A549 (cell line): ENCODE measurements around the gene TBPL2.

ENCODE experiments used
- CBX2 ChIP-seq: fragments of 200-600 bp; sonication (generic); IDR thresholded peaks from 2 replicates; pipeline ENCODE4 v1.6.1; 2016; ENCODE audit warnings: low read depth, mild to moderate bottlenecking, borderline replicate concordance
- CEBPB ChIP-seq, 2 experiments: fragments of >200 bp in 1 of 2; sonication (Bioruptor Twin) in 1 of 2; formaldehyde crosslinking in 1 of 2; IDR thresholded peaks; 2 replicates each; pipeline ENCODE4 v1.6.1; 2012 to 2016
- CTCF ChIP-seq: fragments of >200 bp; sonication (Bioruptor Twin); formaldehyde crosslinking; IDR thresholded peaks from 3 replicates; pipeline ENCODE4 v1.5.1; 2016
- EHMT2 ChIP-seq: fragments of 200-600 bp; sonication (generic); IDR thresholded peaks from 2 replicates; pipeline ENCODE4 v1.6.1; 2016; ENCODE audit warnings: antibody characterized with exemption, low read depth, mild to moderate bottlenecking, moderate library complexity
- EP300 ChIP-seq, 2 experiments: fragments of >200 bp; sonication (Bioruptor Twin); formaldehyde crosslinking; IDR thresholded peaks; 2 replicates in 1 of 2; 3 replicates in 1 of 2; pipeline ENCODE4 v1.6.1; 2016 to 2017
- HDAC2 ChIP-seq: fragments of 200-600 bp; sonication (generic); IDR thresholded peaks from 2 replicates; pipeline ENCODE4 v1.6.1; 2016
- KDM1A ChIP-seq: fragments of 200-600 bp; sonication (generic); IDR thresholded peaks from 2 replicates; pipeline ENCODE4 v1.6.1; 2016; ENCODE audit warnings: low read depth, mild to moderate bottlenecking
- KDM5A ChIP-seq: fragments of 200-600 bp; sonication (generic); IDR thresholded peaks from 2 replicates; pipeline ENCODE4 v1.6.1; 2016; ENCODE audit warnings: antibody characterized with exemption, mild to moderate bottlenecking
- PHF8 ChIP-seq: fragments of 200-600 bp; sonication (generic); IDR thresholded peaks from 2 replicates; pipeline ENCODE4 v1.6.1; 2016; ENCODE audit warnings: low read depth, mild to moderate bottlenecking, antibody characterized with exemption, moderate library complexity, borderline replicate concordance
- POLR2A ChIP-seq: IDR thresholded peaks from 2 replicates; pipeline ENCODE4 v1.6.1; 2012; ENCODE audit warnings: mild to moderate bottlenecking, low read length
- RCOR1 ChIP-seq: fragments of 150-350 bp; IDR thresholded peaks from 2 replicates; pipeline ENCODE4 v1.6.1; 2014; ENCODE audit warnings: antibody characterized with exemption, low read length, low read depth
- USF2 ChIP-seq: fragments of 450-650 bp; IDR thresholded peaks from 2 replicates; pipeline ENCODE4 v1.6.1; 2014; ENCODE audit warnings: antibody characterized with exemption

GRCh38 chr14:55450539-55450938, 10.1 kb upstream of the TBPL2 start:
- TF ChIP-seq PHF8 (no peak), CTCF (no peak), POLR2A (no peak), KDM1A (no peak), CEBPB (IDR thresholded peaks at IDR 0.05) (no peak), USF2 (no peak), EHMT2 (no peak), CBX2 (no peak), EP300 (IDR thresholded peaks at IDR 0.05) (no peak), RCOR1 (no peak), HDAC2 (no peak), KDM5A (no peak)
